CD4-positive, alpha-beta T cell (primary cell): Measurements from ENCODE around the gene WNT1. TPM values are rescaled to one million over a fixed set of nuclear protein-coding genes. Genes with fewer than 3 reads are reported as not detected.

Experiments used
- ATAC-seq: fragments of 200-7000 bp; cut with Tn5 transposase; one replicate; pipeline ENCODE4 v1.10.0; 2022; ENCODE audit warnings: mild to moderate bottlenecking; ENCODE audit not compliant: poor library complexity
- CTCF ChIA-PET: fragments of 350-600 bp; sonication (Branson Sonifier 250); formaldehyde crosslinking; loops from one replicate; lab custom pipeline; 2021; ENCODE audit warnings: antibody characterized with exemption, inconsistent platforms; lab: Charles Lee
- POLR2A ChIA-PET: fragments of 350-600 bp; sonication (Branson Sonifier 250); formaldehyde crosslinking; loops from one replicate; lab custom pipeline; 2021; ENCODE audit warnings: antibody characterized with exemption, inconsistent platforms; lab: Charles Lee
- DNase-seq, 14 experiments: peaks; one replicate each; pipeline ENCODE4 v3.0.0-alpha.2; 2013 to 2020; ENCODE audit warnings: mixed read lengths in 2 of 14
- H3K27ac ChIP-seq, 2 donors: one replicate each; pipeline versions ENCODE4 v1.5.1 to v1.7.0; 2013; ENCODE audit warnings: low read length in 2 of 2, low read depth in 1 of 2, mild to moderate bottlenecking in 1 of 2
- H3K27me3 ChIP-seq, 2 experiments: 1 replicate in 1 of 2; 2 replicates in 1 of 2; pipeline versions ENCODE4 v1.6.1 to v1.7.0; 2013; ENCODE audit warnings: low read length in 2 of 2, control low read depth in 1 of 2, mild to moderate bottlenecking in 1 of 2, moderate library complexity in 1 of 2; ENCODE audit not compliant: insufficient read depth in 2 of 2, control insufficient read depth in 1 of 2
- H3K36me3 ChIP-seq: one replicate; pipeline ENCODE4 v1.6.1; 2013; ENCODE audit warnings: low read length, control low read depth; ENCODE audit not compliant: insufficient read depth
- H3K4me1 ChIP-seq: one replicate; pipeline ENCODE4 v1.6.1; 2013; ENCODE audit warnings: low read length, control low read depth; ENCODE audit not compliant: insufficient read depth
- H3K4me3 ChIP-seq: one replicate; pipeline ENCODE4 v1.5.1; 2013; ENCODE audit warnings: mild to moderate bottlenecking, low read length, moderate library complexity
- H3K9me3 ChIP-seq, 2 experiments: 1 replicate in 1 of 2; 2 replicates in 1 of 2; pipeline versions ENCODE4 v1.6.1 to v1.7.0; 2013; ENCODE audit warnings: low read length in 2 of 2, mild to moderate bottlenecking in 2 of 2, control low read depth in 1 of 2, moderate library complexity in 1 of 2; ENCODE audit not compliant: control insufficient read depth in 1 of 2, insufficient read depth in 1 of 2
- H3K27ac Mint-ChIP-seq: one replicate; pipeline ENCODE4 v1.8.0; 2020; ENCODE audit warnings: mixed read lengths
- H3K27me3 Mint-ChIP-seq: one replicate; pipeline ENCODE4 v1.8.0; 2021; ENCODE audit warnings: mixed read lengths
- H3K36me3 Mint-ChIP-seq: one replicate; pipeline ENCODE4 v1.8.0; 2021; ENCODE audit warnings: low read depth, mixed read lengths
- H3K4me1 Mint-ChIP-seq: one replicate; pipeline ENCODE4 v1.8.0; 2021; ENCODE audit warnings: low read depth, mixed read lengths
- H3K4me3 Mint-ChIP-seq: one replicate; pipeline ENCODE4 v1.8.0; 2020; ENCODE audit warnings: mild to moderate bottlenecking, mixed read lengths
- H3K9me3 Mint-ChIP-seq: one replicate; pipeline ENCODE4 v1.8.0; 2020; ENCODE audit warnings: mixed read lengths
- CTCF ChIP-seq: fragments of 200-600 bp; IDR thresholded peaks from one replicate; pipeline ENCODE4 v1.8.0; 2022; ENCODE audit warnings: antibody characterized with exemption, mild to moderate bottlenecking
- intact Hi-C, 2 experiments: fragments of 100-400 bp; cut with DNase I in 1 of 2; cut with micrococcal nuclease in 1 of 2; formaldehyde crosslinking; loops; one replicate each; pipeline versions ENCODE4 v1.15.1 to v1.9.0; 2023 to 2025; cut with DNase I, micrococcal nuclease
- total RNA-seq, 174 experiments: library from RNA in 2 of 174; stranded (reverse) in 2 of 174; gene quantifications; one replicate each; pipeline ENCODE4 v1.2.3 and lab custom pipeline; 2021 to 2026

The WNT1 gene
- total RNA-seq, 2 experiments from 2014 or later: 1.8 to 2.7 TPM

DNA sequence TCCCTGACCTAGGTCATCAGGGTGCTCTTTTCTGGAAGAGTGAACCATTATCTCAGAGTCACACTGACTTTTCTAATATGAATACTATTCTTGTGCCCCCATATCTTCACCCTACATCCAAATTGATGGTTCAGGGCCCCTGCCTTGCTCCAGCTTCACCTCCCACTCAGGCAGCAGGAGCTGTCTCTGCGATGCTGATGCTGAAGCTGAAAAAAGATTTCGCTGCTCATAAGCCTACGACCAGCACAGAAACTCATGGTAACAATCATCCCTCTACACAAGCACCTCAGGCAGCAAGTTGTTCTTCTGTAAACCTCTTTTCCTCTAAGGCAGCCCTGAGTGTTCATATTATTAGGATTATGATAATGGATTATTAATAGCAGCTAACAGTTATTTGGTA lies 24.1 kb upstream of the WNT1 start:
- Mint-ChIP-seq H3K27me3 (no peaks in the 10 kb centered on the region), H3K4me3 (no peak overlapping the region), H3K27ac (no peak overlapping the region), H3K4me1 (peaks cover 60% of the 10 kb centered on the region), H3K36me3 (peaks cover 37% of the 10 kb centered on the region), H3K9me3 (no peaks in the 10 kb centered on the region)
- no peaks in the 10 kb centered on the region for H3K9me3 ChIP-seq
- H3K36me3 ChIP-seq: peaks cover 15% of the 10 kb centered on the region
- peaks cover 25% of the 10 kb centered on the region for H3K4me1 ChIP-seq
- ATAC-seq (no peak), DNase-seq (no peak)
- TF ChIP-seq CTCF: no peak
- ChIA-PET CTCF (interaction anchor here (0.6 to 1.0 kb wide), 2 partner anchors 24 to 37 kb away, joined by 3 read pairs; no protein-coding TSS in a partner anchor), POLR2A (no interaction called here)
- intact Hi-C loops: no loop called here
- no peak overlapping the region for H3K27ac ChIP-seq
- H3K4me3 ChIP-seq: no peak overlapping the region
- no peaks in the 10 kb centered on the region for H3K27me3 ChIP-seq

DNA sequence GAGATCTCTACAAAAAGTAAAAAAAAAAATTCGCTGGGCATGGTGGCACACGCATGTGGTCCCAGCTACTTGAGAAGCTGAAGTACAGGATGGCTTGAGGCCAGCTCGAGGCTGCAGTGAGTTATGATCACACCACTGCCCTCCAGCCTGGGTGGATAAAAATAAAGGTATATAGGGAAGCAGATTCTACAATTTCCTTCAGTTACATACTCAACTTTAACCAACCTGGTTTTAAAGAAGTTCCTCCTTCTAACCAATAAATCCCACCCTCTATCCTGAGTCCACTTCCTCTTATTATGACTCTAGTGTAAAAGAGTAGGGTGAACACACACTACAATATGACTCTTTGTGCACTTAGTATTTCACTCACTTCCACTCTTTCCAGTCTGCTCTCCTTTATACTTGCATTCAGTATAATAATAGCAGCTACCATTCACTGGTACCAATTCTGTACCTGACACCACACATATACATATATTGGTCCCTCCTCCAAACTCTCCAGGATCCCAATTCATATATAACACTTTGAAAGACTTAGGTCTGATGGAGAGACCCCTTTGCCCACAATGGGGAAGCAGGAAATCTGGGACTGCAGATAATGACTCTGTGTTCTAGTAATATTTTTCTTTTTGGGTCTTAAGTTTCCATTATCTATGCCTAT lies 23.2 kb upstream of the WNT1 start:
- DNase-seq (no peak), ATAC-seq (no peak)
- no peak overlapping the region for H3K27ac ChIP-seq
- no peaks in the 10 kb centered on the region for H3K9me3 Mint-ChIP-seq
- ChIA-PET POLR2A (interaction anchor here (0.6 to 0.8 kb wide), 2 partner anchors 15 to 25 kb away, joined by 3 to 4 read pairs; no protein-coding TSS in a partner anchor), CTCF (interaction anchor here (0.6 to 4.4 kb wide), 6 partner anchors 23 to 68 kb away, joined by 3 to 20 read pairs (median 4); partner anchors contain the start of gene WNT1)
- H3K9me3 ChIP-seq: no peaks in the 10 kb centered on the region
- peaks cover 60% of the 10 kb centered on the region for H3K4me1 Mint-ChIP-seq
- no peak for TF ChIP-seq CTCF
- peak overlapping the region; percentile 100 for H3K4me3 Mint-ChIP-seq
- H3K36me3 Mint-ChIP-seq: peaks cover 32% of the 10 kb centered on the region
- intact Hi-C loops: no loop called here
- peaks cover 11% of the 10 kb centered on the region for H3K36me3 ChIP-seq
- no peak overlapping the region for H3K27ac Mint-ChIP-seq
- H3K27me3 Mint-ChIP-seq: no peaks in the 10 kb centered on the region
- H3K4me3 ChIP-seq: no peak overlapping the region
- peaks cover 25% of the 10 kb centered on the region for H3K4me1 ChIP-seq
- no peaks in the 10 kb centered on the region for H3K27me3 ChIP-seq

GRCh38 chr12:48956279-48957140 lies 21.6 kb upstream of the WNT1 start:
- ATAC-seq (peak; percentile 25), DNase-seq (peak in 4 of 14 experiments; percentile 13 to 69 (median 44))
- TF ChIP-seq CTCF: no peak
- Histone ChIP-seq H3K9me3 (no peaks in the 10 kb centered on the region), H3K36me3 (peaks cover 11% of the 10 kb centered on the region), H3K27me3 (no peaks in the 10 kb centered on the region), H3K27ac (peak overlapping the region; percentile 35 to 51), H3K4me3 (peak overlapping the region; percentile 86), H3K4me1 (peaks cover 25% of the 10 kb centered on the region)
- Mint-ChIP-seq H3K4me3 (peak overlapping the region; percentile 100), H3K27me3 (peaks cover 6% of the 10 kb centered on the region), H3K27ac (peak overlapping the region; percentile 91), H3K4me1 (peaks cover 60% of the 10 kb centered on the region), H3K36me3 (peaks cover 29% of the 10 kb centered on the region), H3K9me3 (no peaks in the 10 kb centered on the region)
- POLR2A ChIA-PET: interaction anchor here (0.8 to 2.4 kb wide), 14 partner anchors 10 to 175 kb away, joined by 3 to 29 read pairs (median 4); partner anchors contain the start of genes DDX23, FKBP11, RHEBL1 and RND1
- CTCF ChIA-PET: interaction anchor here (0.5 to 4.4 kb wide), 16 partner anchors 13 to 230 kb away, joined by 3 to 31 read pairs (median 4); partner anchors contain the start of gene WNT1
- intact Hi-C loops: loop anchor here in 1 of 2 experiments (2.0 kb wide), 1 partner anchor 24 kb away; no protein-coding TSS in a partner anchor
